Endodermal cell (in vitro differentiated cells): ENCODE data around the gene TNFRSF25. TPM values are rescaled to one million over a fixed set of nuclear protein-coding genes. Genes with fewer than 3 reads are reported as not detected.

Source experiments
- DNase-seq: peaks from one replicate; pipeline ENCODE4 v3.0.0-alpha.2; 2017
- H3K27ac ChIP-seq: 2 replicates; pipeline ENCODE4 v1.5.1; 2013; ENCODE audit warnings: mild to moderate bottlenecking, low read depth, low read length, moderate library complexity
- H3K27me3 ChIP-seq: 2 replicates; pipeline ENCODE4 v1.6.1; 2013; ENCODE audit warnings: mild to moderate bottlenecking, low read length, moderate library complexity; ENCODE audit not compliant: insufficient read depth, control insufficient read depth, poor library complexity, severe bottlenecking
- H3K36me3 ChIP-seq: 2 replicates; pipeline ENCODE4 v1.7.0; 2013; ENCODE audit warnings: mild to moderate bottlenecking, low read length, moderate library complexity; ENCODE audit not compliant: control insufficient read depth, insufficient read depth
- H3K4me1 ChIP-seq: one replicate; pipeline ENCODE4 v1.7.0; 2013; ENCODE audit warnings: low read length; ENCODE audit not compliant: control insufficient read depth, insufficient read depth
- H3K4me3 ChIP-seq: 2 replicates; pipeline ENCODE4 v1.5.1; 2013; ENCODE audit warnings: mild to moderate bottlenecking, low read length, moderate library complexity
- H3K9ac ChIP-seq: 2 replicates; pipeline ENCODE4 v1.6.1; 2013; ENCODE audit warnings: mild to moderate bottlenecking, low read length, moderate library complexity; ENCODE audit not compliant: poor library complexity, severe bottlenecking; ENCODE audit errors: extremely low read depth
- H3K9me3 ChIP-seq: 2 replicates; pipeline ENCODE4 v1.6.1; 2013; ENCODE audit warnings: mild to moderate bottlenecking, low read length, moderate library complexity; ENCODE audit not compliant: control insufficient read depth
- H3K27ac Mint-ChIP-seq: 2 replicates; pipeline ENCODE4 v1.8.0; 2020; ENCODE audit warnings: mixed read lengths
- H3K27me3 Mint-ChIP-seq: 2 replicates; pipeline ENCODE4 v1.8.0; 2021; ENCODE audit warnings: mild to moderate bottlenecking, mixed read lengths; ENCODE audit not compliant: insufficient read depth
- H3K36me3 Mint-ChIP-seq: 2 replicates; pipeline ENCODE4 v1.8.0; 2020; ENCODE audit warnings: low read depth, mixed read lengths
- H3K4me1 Mint-ChIP-seq: 2 replicates; pipeline ENCODE4 v1.8.0; 2020; ENCODE audit warnings: mixed read lengths
- H3K4me3 Mint-ChIP-seq: 2 replicates; pipeline ENCODE4 v1.8.0; 2020; ENCODE audit warnings: mild to moderate bottlenecking, moderate library complexity, mixed read lengths
- H3K9me3 Mint-ChIP-seq: 2 replicates; pipeline ENCODE4 v1.8.0; 2020; ENCODE audit warnings: mild to moderate bottlenecking, mixed read lengths
- CTCF ChIP-seq: fragments of 200-600 bp; sonication (generic); conservative IDR thresholded peaks from 2 replicates; pipeline ENCODE4 v1.5.0; 2021; ENCODE audit warnings: antibody characterized with exemption, mild to moderate bottlenecking
- WGBS, 2 experiments: methylation state at CpG; one replicate each; pipeline versions ENCODE4 v1.1.5 to v1.1.7; 2013; ENCODE audit warnings: missing lambda C conversion rate in 2 of 2, mixed read lengths in 1 of 2; ENCODE audit not compliant: insufficient coverage in 1 of 2, insufficient read length in 1 of 2; 5-methylcytosine and 5-hydroxymethylcytosine counted together
- total RNA-seq, 2 donors: library from RNA; stranded (reverse); fragmentation: NEBNext Ultra II Directional in 1 of 2; extraction: Animal tissue kit (Norgen Biotek cat#: 25700) in 1 of 2; gene quantifications; 2 replicates in 1 of 2; 3 replicates in 1 of 2; pipeline ENCODE4 v1.2.1, GENCODE V29; 2021

TNFRSF25 gene
- total RNA-seq, 2 donors from 2014 or later, result 25.9 to 26.9 TPM

- H3K27me3 ChIP-seq, result no peaks in the 10 kb centered on the region
- no peak for DNase-seq
- no peaks in the 10 kb centered on the region for H3K9me3 Mint-ChIP-seq
- H3K27ac ChIP-seq, result no peak overlapping the region
- TF ChIP-seq CTCF, result no peak
- no peaks in the 10 kb centered on the region for H3K4me1 Mint-ChIP-seq
- H3K27me3 Mint-ChIP-seq, result no peaks in the 10 kb centered on the region
- 90 to 94% methylated on average over 4 to 6 of the region's 6 CpGs for WGBS, 2 experiments
- no peaks in the 10 kb centered on the region for H3K36me3 ChIP-seq
- no peaks in the 10 kb centered on the region for H3K4me1 ChIP-seq
- no peak overlapping the region for H3K27ac Mint-ChIP-seq
- H3K36me3 Mint-ChIP-seq, result no peaks in the 10 kb centered on the region
- no peak overlapping the region for H3K4me3 ChIP-seq
- H3K9ac ChIP-seq, result no peak overlapping the region
- H3K4me3 Mint-ChIP-seq, result no peak overlapping the region
- H3K9me3 ChIP-seq, result no peaks in the 10 kb centered on the region
Measured at GRCh38 chr1:6511056-6511455, 45.1 kb upstream of the TNFRSF25 start.

DNA sequence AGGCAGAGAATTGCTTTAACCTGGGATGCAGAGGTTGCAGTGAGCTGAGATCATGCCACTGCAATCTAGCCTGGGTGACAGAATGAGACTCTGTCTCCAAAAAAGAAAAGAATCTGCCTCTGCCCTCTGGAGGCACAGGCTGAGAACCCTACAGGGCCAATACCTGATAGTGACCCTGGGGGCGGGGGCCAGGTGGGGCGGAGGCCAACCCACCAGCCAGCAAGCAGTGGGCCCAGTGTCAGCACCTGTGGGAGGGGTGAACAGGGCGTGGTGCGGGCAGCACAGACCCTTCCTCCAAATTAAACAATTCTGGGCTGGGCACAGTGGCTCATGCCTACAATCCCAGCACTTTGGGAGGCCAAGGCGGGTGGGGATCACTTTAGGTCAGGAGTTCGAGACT, 44.5 kb upstream of the TNFRSF25 start:
- Histone ChIP-seq H3K9me3 (no peaks in the 10 kb centered on the region), H3K9ac (no peak overlapping the region), H3K36me3 (no peaks in the 10 kb centered on the region), H3K4me1 (no peaks in the 10 kb centered on the region), H3K4me3 (no peak overlapping the region), H3K27me3 (no peaks in the 10 kb centered on the region), H3K27ac (no peak overlapping the region)
- TF ChIP-seq CTCF, result no peak
- Mint-ChIP-seq H3K36me3 (no peaks in the 10 kb centered on the region), H3K9me3 (no peaks in the 10 kb centered on the region), H3K4me1 (no peaks in the 10 kb centered on the region), H3K27me3 (no peaks in the 10 kb centered on the region), H3K27ac (no peak overlapping the region), H3K4me3 (no peak overlapping the region)
- no peak for DNase-seq
- WGBS, 2 experiments, result 88 to 100% methylated on average over 3 to 6 of the region's 6 CpGs

DNA sequence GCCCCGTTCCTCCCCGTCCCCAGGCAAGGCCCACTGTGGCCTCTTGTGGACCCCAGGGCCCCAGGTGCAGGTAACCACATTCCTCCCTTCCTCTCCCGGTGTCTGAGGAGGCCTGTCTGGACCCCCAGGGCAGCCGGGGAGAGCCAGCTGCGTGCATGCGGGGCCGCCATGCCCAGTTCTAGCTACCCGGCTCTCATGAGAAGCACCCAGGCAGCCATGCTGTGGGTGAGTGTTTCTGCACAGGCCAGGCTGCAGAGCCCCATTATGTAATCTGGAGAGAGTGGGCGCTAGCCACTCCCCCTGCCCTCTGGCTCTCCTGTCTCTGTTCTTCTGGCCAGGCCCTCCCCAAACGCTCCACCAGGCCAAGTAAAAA, 43.9 kb upstream of the TNFRSF25 start:
- no peaks in the 10 kb centered on the region for H3K27me3 Mint-ChIP-seq
- H3K36me3 Mint-ChIP-seq, result no peaks in the 10 kb centered on the region
- TF ChIP-seq CTCF, result no peak
- no peak overlapping the region for H3K4me3 Mint-ChIP-seq
- Histone ChIP-seq H3K27me3 (no peaks in the 10 kb centered on the region), H3K4me3 (no peak overlapping the region), H3K36me3 (no peaks in the 10 kb centered on the region), H3K4me1 (no peaks in the 10 kb centered on the region), H3K27ac (no peak overlapping the region), H3K9me3 (no peaks in the 10 kb centered on the region), H3K9ac (no peak overlapping the region)
- H3K4me1 Mint-ChIP-seq, result no peaks in the 10 kb centered on the region
- H3K27ac Mint-ChIP-seq, result no peak overlapping the region
- 96 to 100% methylated on average over 3 to 10 of the region's 10 CpGs for WGBS, 2 experiments
- H3K9me3 Mint-ChIP-seq, result no peaks in the 10 kb centered on the region
- no peak for DNase-seq
